Germinal center (tissue), 1 donor: ENCODE data around the gene TPCN2.

Experiments
- DNase-seq: peaks from one replicate; pipeline ENCODE4 v3.0.0; 2012; ENCODE audit warnings: mixed read lengths, low spot score

The TPCN2 gene

DNA sequence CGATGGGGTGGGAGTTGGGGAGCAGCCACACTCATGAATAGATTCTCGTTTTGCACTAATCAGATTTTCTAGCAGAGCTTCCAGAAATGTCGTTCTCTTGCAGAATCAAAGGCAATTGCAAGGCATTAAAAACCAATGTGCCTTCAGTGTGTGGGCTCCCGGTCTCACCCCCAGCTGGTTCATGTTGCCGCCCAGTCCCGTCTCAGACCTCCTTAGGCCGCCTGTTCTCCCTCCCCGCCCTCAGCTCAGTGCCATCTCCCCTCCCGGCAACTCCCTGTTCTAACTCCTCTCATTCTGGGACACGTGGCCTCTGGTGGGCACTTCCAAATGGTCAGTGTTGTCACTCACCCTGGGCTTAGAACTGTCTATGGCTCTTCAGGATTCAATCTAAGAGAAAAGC is 64.5 kb downstream of the TPCN2 start:
- DNase-seq, result no peak

DNA sequence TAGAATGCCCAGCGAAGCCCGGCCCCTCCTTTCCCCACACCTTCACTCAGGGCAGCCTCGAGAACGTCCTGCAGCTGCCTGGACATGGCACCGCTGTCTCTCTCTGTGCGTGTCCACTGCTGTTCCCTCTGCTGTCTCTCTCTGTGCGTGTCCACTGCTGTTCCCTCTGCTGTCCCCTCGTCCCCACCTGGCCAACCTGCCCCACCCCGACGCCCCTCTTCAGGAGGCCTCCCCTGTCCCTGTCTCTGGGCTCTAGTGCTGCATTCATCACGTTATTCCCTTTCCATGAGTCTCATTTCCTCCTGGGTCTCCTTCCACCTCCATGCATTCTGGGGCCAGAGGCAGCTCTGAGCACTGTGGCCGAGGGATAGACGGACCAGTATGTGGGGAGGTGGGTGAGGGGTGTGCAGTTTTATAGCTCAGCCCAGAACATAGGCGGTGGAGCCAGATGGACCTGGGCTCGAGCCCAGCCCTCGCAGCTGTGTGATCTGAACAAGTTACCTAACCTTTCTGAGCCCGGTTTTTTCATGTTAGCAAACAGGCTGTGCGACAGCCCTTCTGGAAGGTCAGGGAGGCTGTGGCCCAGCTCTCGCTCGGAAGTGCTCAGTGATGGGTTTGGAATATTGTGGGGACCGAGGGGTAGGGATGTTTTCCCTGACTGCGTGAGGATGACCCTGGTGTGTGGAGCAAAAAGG is 65.1 kb downstream of the TPCN2 start:
- DNase-seq, result no peak

DNA sequence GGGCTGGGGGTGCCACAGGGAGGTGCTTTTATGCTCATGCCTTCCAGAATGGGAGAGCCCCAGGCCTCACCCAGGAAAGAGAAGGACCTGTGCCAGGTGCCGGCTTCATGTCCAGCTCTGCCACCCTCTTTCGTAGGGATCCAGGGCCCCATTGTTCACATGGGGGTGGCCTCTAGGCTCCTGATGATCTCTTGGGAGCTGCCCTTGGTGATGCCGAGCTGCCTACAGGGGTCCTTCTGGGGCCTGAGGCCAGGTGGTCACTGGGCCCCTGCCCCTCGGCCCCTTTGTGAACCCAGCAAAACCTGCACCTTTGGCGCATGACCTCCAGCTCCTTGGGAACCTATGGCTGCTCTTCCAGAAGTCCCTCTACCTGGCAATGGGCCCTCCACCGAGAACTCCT is 65.6 kb downstream of the TPCN2 start:
- DNase-seq, result no peak

DNA sequence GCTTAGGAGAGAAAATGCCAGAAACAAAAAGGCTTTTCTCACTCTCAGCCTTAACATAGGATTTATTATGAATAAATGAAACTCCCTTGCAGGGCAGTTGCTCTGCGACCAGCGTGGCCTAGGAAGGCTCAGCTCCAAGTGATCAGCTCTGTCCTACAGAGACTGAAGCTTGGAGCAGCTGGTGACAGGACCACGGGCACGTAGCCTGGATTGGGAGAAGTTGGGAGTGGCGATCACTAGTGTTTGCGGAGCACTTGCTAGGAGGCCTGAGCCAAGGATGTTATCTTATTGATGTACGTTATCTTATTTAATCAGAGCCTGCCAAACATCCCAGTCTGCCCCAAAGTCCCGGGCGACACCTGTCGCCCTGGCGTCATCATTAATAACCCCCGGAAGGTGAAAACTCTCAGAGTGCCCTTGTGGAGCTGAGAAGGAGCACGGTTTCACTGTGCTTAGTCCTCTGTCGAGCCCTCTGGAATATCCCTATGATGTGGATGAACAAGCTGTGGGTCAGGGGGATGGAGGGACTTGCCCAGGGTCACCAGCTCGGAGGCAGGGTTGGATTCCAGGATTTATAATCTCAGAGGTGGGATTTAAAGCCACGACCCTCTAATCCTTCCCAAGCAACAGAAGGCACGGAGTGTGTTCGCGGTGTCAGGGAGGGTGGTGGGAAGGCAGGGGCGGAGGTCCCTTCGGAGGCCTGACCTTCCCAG is 66.2 kb downstream of the TPCN2 start:
- no peak for DNase-seq

- no peak for DNase-seq
Measured at GRCh38 chr11:69115586-69116560, 67.1 kb downstream of the TPCN2 start.

GRCh38 chr11:69116671-69117070 is 67.9 kb downstream of the TPCN2 start:
- DNase-seq, result no peak

DNA sequence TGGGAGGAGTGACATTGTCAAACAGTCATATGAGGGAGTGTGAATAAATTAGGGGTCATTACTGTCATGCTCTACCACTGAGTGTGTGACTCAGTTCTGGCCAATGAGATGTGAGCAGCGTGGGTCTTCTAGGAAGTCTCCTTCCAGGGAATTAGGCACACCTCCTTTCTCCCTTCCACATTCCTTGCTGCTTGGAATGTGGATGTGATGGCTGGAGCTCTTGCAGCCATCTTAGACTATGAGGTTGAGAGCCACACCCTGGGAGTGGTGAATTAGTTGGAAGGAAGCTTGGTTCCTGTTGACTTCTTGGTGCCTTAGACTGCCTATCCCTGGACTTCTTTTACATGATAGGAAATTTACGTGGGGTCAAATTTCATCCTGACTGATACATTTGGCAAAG is 70.5 kb downstream of the TPCN2 start:
- no peak for DNase-seq

GRCh38 chr11:69120096-69120875 is 71.6 kb downstream of the TPCN2 start:
- no peak for DNase-seq

DNA sequence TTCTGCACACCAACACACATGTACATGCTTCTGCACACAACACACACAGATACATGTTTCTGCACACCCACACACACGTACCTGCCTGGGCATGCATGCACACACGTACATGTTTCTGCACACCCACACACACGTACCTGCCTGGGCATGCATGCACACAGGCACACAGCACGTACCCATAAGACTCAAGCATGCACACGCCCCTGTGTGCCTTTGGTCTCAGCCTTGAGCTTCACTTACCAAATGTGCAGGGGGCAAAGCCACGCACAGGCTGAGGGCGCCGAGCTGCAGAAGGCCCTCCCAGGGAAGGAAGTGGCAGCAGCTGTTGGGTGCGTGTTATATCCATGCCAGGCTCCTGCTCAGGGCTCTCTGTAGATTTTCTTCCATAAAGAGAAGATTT is 72.3 kb downstream of the TPCN2 start:
- no peak for DNase-seq

GRCh38 chr11:69121621-69122325 is 73.0 kb downstream of the TPCN2 start:
- DNase-seq, result no peak

DNA sequence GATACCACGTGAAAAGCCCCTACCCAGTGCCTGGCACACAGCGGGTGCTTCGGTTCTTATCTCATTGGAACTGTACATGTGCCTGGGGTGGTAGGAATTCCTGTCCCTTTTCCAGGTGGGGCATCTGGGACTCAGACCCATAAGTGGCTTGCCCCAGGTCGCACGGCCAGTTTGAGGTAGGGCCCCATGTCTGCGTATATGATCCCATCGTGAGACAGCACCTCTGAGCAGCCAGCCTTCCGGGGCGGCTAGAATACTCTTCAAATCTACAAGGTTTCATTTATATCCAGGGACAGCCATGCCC is 73.5 kb downstream of the TPCN2 start:
- no peak for DNase-seq

DNA sequence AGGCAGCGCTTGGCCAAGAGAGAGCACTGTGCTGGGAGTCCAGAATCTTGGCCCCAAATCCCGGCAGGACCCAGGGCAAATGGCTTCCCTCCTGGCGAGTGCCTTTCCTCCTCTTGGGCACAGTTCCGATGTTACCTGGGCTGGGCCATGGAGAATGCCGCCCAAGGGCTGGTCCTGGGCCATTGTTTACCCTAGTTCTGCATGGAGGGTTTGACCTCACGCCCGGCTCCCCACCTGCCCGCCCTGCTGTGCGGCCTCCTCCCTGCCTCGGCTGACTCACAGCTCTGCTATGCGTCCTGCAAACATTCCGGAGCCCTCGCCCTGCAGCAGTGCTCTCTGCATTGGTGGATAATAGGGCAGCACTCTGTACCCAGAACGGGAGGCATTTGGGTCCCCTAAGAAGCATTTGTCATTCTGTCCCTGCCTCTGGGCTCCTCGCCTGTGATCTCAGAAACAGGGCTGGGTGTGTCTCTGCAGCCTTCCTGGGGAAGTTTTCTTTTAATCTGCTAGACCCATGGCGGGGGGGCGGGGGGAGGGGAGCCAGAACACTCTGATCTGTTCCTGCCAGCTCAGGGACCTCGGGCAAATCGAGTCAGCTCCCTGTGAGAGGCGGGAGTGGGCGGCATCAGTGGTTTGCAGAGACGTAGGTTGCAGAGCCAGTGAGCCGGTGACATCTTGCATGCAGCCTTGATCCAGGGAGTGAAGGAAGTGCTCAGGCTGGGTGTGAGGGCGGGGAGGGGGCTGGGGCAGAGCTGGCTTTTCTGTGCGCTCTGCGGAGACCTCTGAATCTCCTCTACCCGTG is 74.1 kb downstream of the TPCN2 start:
- DNase-seq, result no peak

- DNase-seq, result no peak
Measured at GRCh38 chr11:69123593-69124545, 75.1 kb downstream of the TPCN2 start.

- no peak for DNase-seq
Measured at GRCh38 chr11:69125861-69126260, 77.1 kb downstream of the TPCN2 start.

GRCh38 chr11:69126286-69126685 is 77.6 kb downstream of the TPCN2 start:
- no peak for DNase-seq

DNA sequence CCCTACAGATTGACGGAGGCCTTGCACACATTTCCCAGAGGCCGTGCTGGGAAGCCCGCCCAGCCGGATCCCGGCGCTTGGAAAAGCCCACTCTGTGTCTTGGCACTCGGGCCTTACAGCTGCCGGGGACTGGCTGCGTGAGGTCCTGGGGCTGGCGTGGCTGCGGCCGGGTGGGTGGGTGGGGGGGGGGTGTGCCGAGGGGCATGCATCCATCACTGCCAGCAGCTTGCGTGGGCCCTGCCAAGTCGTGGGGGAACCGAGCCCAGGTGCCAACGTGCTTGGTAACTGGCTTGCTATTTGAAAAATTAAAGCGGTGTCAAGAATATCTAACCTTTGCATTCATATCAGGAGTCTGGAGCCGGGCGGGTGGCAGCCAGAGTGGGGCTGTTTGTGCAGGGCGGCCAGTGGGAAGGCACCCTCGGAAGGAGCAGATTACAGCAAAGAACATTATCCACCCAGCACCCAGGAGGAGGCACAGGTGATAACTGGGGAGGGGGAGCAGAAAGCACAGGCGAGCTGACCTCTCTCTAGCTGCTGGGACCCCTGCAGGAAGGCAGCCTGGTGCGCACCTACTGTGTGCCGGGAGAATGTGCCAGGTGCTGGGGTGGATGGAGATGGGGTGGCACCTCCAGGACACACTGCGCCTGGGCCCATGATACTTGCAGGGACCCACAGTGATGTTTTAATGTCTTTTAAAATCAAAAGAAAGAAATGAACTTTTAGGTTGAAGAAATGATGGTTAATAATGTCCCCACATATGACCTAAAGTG is 78.5 kb downstream of the TPCN2 start:
- no peak for DNase-seq

GRCh38 chr11:69127884-69128283 is 79.2 kb downstream of the TPCN2 start:
- DNase-seq, result no peak

DNA sequence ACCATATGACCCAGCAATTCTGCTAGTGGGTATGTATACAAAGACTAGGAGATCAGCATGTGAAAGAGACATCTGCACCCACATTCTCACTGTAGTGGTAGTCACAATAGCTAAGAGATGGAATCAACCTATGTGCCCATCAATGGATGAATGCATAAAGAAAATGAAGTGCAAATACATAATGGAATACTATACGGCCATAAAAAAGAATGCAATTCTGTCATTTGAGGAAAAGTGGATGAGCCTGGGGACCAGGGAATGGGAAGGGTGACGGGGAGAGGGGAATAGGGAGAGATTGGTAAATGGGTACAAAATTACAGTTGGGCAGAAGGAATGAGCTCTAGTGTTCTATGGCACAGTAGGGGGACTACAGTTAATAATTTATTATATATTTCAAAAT is 80.3 kb downstream of the TPCN2 start:
- no peak for DNase-seq

- DNase-seq, result no peak
Measured at GRCh38 chr11:69129647-69130046, 80.9 kb downstream of the TPCN2 start.
